Measurements from ENCODE around the gene DYNC2I2. TPM values are rescaled to one million over a fixed set of nuclear protein-coding genes. Genes with fewer than 3 reads are reported as not detected.

The DYNC2I2 gene
- total and polyA plus RNA-seq, 4 donors, result 10.9 to 58.0 (median 19.6) TPM

DNA sequence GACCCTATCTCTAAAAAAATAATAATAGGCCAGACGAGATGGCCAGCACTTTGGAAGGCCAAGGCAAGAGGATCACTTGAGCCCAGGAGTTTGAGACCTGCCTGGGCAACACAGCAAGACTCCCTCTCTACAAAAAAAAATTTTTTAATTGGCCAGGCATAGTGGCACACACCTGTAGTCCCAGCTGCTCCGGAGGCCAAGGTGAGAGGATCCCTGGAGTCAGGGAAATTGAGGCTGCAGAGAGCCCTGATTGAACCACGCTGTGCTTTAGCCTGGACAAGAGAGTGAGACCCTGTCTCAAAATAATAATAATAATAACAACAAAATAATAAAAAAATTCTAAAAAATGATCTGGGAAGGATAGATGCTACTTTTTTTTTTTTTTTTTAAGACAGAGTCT, 1.1 kb upstream of the DYNC2I2 start:
- WGBS, result 97% methylated on average over 3 of the region's 3 CpGs
- no peaks in the 10 kb centered on the region for H3K9me3 ChIP-seq (ENCODE audit: control insufficient read depth in 4 of 4, low read length in 3 of 4)
- TF ChIP-seq YY1 (IDR thresholded peaks at IDR 0.05), result no peak
- TF ChIP-seq HNF4G (IDR thresholded peaks at IDR 0.05), result no peak
- TF ChIP-seq, protein P1, sequence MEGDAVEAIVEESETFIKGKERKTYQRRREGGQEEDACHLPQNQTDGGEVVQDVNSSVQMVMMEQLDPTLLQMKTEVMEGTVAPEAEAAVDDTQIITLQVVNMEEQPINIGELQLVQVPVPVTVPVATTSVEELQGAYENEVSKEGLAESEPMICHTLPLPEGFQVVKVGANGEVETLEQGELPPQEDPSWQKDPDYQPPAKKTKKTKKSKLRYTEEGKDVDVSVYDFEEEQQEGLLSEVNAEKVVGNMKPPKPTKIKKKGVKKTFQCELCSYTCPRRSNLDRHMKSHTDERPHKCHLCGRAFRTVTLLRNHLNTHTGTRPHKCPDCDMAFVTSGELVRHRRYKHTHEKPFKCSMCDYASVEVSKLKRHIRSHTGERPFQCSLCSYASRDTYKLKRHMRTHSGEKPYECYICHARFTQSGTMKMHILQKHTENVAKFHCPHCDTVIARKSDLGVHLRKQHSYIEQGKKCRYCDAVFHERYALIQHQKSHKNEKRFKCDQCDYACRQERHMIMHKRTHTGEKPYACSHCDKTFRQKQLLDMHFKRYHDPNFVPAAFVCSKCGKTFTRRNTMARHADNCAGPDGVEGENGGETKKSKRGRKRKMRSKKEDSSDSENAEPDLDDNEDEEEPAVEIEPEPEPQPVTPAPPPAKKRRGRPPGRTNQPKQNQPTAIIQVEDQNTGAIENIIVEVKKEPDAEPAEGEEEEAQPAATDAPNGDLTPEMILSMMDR (IDR thresholded peaks at IDR 0.05; ENCODE audit: low read depth, low read length, missing input control), result no peak
- TF ChIP-seq, protein P2, sequence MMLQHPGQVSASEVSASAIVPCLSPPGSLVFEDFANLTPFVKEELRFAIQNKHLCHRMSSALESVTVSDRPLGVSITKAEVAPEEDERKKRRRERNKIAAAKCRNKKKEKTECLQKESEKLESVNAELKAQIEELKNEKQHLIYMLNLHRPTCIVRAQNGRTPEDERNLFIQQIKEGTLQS (IDR thresholded peaks at IDR 0.05), result no peak
- TF ChIP-seq, protein P3, sequence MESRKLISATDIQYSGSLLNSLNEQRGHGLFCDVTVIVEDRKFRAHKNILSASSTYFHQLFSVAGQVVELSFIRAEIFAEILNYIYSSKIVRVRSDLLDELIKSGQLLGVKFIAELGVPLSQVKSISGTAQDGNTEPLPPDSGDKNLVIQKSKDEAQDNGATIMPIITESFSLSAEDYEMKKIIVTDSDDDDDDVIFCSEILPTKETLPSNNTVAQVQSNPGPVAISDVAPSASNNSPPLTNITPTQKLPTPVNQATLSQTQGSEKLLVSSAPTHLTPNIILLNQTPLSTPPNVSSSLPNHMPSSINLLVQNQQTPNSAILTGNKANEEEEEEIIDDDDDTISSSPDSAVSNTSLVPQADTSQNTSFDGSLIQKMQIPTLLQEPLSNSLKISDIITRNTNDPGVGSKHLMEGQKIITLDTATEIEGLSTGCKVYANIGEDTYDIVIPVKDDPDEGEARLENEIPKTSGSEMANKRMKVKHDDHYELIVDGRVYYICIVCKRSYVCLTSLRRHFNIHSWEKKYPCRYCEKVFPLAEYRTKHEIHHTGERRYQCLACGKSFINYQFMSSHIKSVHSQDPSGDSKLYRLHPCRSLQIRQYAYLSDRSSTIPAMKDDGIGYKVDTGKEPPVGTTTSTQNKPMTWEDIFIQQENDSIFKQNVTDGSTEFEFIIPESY (IDR thresholded peaks at IDR 0.05), result no peak
- no peak for TF ChIP-seq TAF1 (conservative IDR thresholded peaks at IDR 0.05)
- TF ChIP-seq RXRA (IDR thresholded peaks at IDR 0.05), result no peak
- TF ChIP-seq FOXA2 (IDR thresholded peaks at IDR 0.05), result no peak
- TF ChIP-seq, protein P4, sequence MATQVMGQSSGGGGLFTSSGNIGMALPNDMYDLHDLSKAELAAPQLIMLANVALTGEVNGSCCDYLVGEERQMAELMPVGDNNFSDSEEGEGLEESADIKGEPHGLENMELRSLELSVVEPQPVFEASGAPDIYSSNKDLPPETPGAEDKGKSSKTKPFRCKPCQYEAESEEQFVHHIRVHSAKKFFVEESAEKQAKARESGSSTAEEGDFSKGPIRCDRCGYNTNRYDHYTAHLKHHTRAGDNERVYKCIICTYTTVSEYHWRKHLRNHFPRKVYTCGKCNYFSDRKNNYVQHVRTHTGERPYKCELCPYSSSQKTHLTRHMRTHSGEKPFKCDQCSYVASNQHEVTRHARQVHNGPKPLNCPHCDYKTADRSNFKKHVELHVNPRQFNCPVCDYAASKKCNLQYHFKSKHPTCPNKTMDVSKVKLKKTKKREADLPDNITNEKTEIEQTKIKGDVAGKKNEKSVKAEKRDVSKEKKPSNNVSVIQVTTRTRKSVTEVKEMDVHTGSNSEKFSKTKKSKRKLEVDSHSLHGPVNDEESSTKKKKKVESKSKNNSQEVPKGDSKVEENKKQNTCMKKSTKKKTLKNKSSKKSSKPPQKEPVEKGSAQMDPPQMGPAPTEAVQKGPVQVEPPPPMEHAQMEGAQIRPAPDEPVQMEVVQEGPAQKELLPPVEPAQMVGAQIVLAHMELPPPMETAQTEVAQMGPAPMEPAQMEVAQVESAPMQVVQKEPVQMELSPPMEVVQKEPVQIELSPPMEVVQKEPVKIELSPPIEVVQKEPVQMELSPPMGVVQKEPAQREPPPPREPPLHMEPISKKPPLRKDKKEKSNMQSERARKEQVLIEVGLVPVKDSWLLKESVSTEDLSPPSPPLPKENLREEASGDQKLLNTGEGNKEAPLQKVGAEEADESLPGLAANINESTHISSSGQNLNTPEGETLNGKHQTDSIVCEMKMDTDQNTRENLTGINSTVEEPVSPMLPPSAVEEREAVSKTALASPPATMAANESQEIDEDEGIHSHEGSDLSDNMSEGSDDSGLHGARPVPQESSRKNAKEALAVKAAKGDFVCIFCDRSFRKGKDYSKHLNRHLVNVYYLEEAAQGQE (IDR thresholded peaks at IDR 0.05), result no peak
- no peak for TF ChIP-seq RAD21 (IDR thresholded peaks at IDR 0.05)
- no peak overlapping the region for H3K4me3 ChIP-seq (ENCODE audit: low read depth in 1 of 3, low read length in 3 of 3)
- no peak overlapping the region for H3K9ac ChIP-seq (ENCODE audit: low read depth in 1 of 2, low read length in 2 of 2)
- peaks cover 0 to 4% (median 1%) of the 10 kb centered on the region in 4 donors for H3K4me1 ChIP-seq (ENCODE audit: control insufficient read depth in 4 of 4, insufficient read depth in 4 of 4, low read length in 3 of 4)
- no peaks in the 10 kb centered on the region for H3K36me3 ChIP-seq (ENCODE audit: control insufficient read depth in 4 of 4, insufficient read depth in 3 of 4, low read depth in 1 of 4, low read length in 3 of 4)
- no peak for DNase-seq (ENCODE audit: low spot score)
- H3K27ac ChIP-seq (ENCODE audit: low read depth in 1 of 2, low read length in 2 of 2), result no peak overlapping the region
- no peaks in the 10 kb centered on the region for H3K27me3 ChIP-seq (ENCODE audit: control insufficient read depth in 4 of 4, insufficient read depth in 4 of 4, low read length in 3 of 4)

DNA sequence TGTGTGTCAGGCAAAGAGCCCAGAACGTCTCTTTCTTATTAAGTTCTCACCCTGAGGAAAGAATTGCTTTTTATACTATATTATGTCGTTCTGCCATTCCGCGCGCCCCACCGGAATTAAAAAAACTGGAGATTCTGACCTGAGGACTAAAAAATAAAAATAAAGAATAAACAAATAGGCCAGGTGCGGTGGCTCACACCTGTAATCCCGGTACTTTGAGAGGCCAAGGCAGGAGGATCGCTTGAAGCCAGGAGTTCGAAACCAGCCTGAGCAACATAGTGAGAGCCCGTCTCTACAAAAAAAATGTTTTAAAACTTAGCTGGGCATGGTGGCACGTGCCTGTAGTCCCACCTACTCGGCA, 677 bp upstream of the DYNC2I2 start:
- Histone ChIP-seq H3K4me3 (ENCODE audit: low read depth in 1 of 3, low read length in 3 of 3) (no peak overlapping the region), H3K4me1 (ENCODE audit: control insufficient read depth in 4 of 4, insufficient read depth in 4 of 4, low read length in 3 of 4) (peaks cover 0 to 4% (median 1%) of the 10 kb centered on the region in 4 donors), H3K27ac (ENCODE audit: low read depth in 1 of 2, low read length in 2 of 2) (peak overlapping the region; percentile 96 to 97), H3K9ac (ENCODE audit: low read depth in 1 of 2, low read length in 2 of 2) (peak overlapping the region; percentile 44 to 88), H3K9me3 (ENCODE audit: control insufficient read depth in 4 of 4, low read length in 3 of 4) (no peaks in the 10 kb centered on the region), H3K36me3 (ENCODE audit: control insufficient read depth in 4 of 4, insufficient read depth in 3 of 4, low read depth in 1 of 4, low read length in 3 of 4) (no peaks in the 10 kb centered on the region), H3K27me3 (ENCODE audit: control insufficient read depth in 4 of 4, insufficient read depth in 4 of 4, low read length in 3 of 4) (no peaks in the 10 kb centered on the region)
- WGBS, result 97% methylated on average over 13 of the region's 13 CpGs
- TF ChIP-seq, protein P5, sequence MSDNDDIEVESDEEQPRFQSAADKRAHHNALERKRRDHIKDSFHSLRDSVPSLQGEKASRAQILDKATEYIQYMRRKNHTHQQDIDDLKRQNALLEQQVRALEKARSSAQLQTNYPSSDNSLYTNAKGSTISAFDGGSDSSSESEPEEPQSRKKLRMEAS (IDR thresholded peaks at IDR 0.05), result no peak
- TF ChIP-seq TAF1 (conservative IDR thresholded peaks at IDR 0.05), result no peak
- no peak for TF ChIP-seq FOXA2 (IDR thresholded peaks at IDR 0.05)
- TF ChIP-seq, protein P4 (IDR thresholded peaks at IDR 0.05), result no peak
- no peak for TF ChIP-seq GABPA (IDR thresholded peaks at IDR 0.05 in 1 of 2, conservative IDR thresholded peaks at IDR 0.05 in 1 of 2)
- no peak for TF ChIP-seq SP1 (IDR thresholded peaks at IDR 0.05)
- TF ChIP-seq FOXA1 (IDR thresholded peaks at IDR 0.05), result no peak
- TF ChIP-seq, protein P2 (IDR thresholded peaks at IDR 0.05), result no peak
- TF ChIP-seq RAD21 (IDR thresholded peaks at IDR 0.05), result no peak
- TF ChIP-seq, protein P1 (IDR thresholded peaks at IDR 0.05; ENCODE audit: low read depth, low read length, missing input control), result no peak
- TF ChIP-seq RXRA (IDR thresholded peaks at IDR 0.05), result no peak
- no peak for TF ChIP-seq NR2F2 (IDR thresholded peaks at IDR 0.05)
- DNase-seq (ENCODE audit: low spot score), result no peak
